AG10803 (cell line): ENCODE results near the gene HSD11B1.
A peak's percentile ranks its signal among the peaks of the same experiment; 100 is the strongest.

ENCODE experiments used
- DNase-seq: peaks from one replicate; pipeline ENCODE4 v3.0.0; 2010; ENCODE audit warnings: low read depth
- H3K4me3 ChIP-seq: 2 replicates; pipeline ENCODE4 v1.5.1; 2011; ENCODE audit warnings: mild to moderate bottlenecking, low read length, control low read depth
- TF ChIP-seq, protein P1 (sequence below): conservative IDR thresholded peaks from 2 replicates; pipeline ENCODE4 v1.5.1; 2011; ENCODE audit warnings: mild to moderate bottlenecking, low read length, control low read depth, inconsistent platforms

HSD11B1 gene

DNA sequence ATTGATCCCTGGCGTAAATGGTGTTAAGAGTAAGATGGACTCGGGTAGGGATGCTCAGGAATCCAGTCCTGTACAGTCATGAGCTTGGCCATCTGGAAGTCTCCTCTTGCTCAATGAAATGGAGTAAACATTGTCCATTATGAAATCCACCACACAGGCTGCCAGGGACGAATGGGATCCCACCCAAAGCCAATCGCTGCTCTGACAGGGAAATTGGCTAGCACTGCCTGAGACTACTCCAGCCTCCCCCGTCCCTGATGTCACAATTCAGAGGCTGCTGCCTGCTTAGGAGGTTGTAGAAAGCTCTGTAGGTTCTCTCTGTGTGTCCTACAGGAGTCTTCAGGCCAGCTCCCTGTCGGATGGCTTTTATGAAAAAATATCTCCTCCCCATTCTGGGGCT lies at the start of gene HSD11B1:
HSD11B1 (plus strand) TSS at position 263 of the 400 bp plus-strand sequence; CDS start at position 360, 97 bp downstream.
- DNase-seq: peak; percentile 94
- TF ChIP-seq, protein P1, sequence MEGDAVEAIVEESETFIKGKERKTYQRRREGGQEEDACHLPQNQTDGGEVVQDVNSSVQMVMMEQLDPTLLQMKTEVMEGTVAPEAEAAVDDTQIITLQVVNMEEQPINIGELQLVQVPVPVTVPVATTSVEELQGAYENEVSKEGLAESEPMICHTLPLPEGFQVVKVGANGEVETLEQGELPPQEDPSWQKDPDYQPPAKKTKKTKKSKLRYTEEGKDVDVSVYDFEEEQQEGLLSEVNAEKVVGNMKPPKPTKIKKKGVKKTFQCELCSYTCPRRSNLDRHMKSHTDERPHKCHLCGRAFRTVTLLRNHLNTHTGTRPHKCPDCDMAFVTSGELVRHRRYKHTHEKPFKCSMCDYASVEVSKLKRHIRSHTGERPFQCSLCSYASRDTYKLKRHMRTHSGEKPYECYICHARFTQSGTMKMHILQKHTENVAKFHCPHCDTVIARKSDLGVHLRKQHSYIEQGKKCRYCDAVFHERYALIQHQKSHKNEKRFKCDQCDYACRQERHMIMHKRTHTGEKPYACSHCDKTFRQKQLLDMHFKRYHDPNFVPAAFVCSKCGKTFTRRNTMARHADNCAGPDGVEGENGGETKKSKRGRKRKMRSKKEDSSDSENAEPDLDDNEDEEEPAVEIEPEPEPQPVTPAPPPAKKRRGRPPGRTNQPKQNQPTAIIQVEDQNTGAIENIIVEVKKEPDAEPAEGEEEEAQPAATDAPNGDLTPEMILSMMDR: no peak
- no peak within 1 kb of the TSS for H3K4me3 ChIP-seq

DNA sequence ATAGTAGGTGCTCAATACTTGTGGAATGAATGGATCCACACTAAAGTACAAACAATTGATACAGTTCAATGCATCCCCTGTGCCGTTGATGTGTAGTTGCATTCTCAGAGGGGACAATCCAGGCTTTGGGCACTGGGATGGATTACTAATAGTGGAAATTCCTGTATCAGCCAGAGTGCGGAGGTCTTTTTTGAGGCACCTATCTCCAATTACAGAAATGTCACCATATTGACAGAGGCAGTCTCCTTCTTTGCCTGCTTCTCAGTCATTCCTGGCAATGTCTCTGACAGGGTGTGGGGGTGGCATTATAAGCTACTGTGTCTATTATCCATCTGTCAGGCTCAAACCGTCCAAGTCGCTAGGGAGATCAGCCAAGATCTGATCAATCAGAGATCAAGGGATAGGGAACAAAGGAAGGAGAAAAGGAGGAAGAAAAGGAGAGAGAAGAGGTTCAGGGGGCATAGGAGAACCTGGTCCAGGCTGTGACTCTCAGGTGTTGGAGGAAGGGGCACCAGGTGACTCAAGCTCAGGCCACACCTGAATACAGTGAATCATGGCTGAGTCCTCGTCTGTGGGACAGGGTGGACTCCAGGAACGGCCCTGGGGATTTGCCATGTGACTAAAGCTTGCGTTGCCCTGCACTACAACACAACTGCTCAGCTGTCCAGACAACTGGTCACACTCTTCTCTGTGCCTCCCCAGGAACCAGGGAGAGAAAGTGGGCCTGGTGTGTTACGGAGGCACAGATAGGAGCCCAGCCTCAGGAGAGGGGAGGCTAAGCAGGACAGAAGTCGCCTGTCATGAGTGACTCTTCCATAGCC lies 49.0 kb upstream of the HSD11B1 start:
- H3K4me3 ChIP-seq: no peak overlapping the region
- TF ChIP-seq, protein P1: no peak
- no peak for DNase-seq

DNA sequence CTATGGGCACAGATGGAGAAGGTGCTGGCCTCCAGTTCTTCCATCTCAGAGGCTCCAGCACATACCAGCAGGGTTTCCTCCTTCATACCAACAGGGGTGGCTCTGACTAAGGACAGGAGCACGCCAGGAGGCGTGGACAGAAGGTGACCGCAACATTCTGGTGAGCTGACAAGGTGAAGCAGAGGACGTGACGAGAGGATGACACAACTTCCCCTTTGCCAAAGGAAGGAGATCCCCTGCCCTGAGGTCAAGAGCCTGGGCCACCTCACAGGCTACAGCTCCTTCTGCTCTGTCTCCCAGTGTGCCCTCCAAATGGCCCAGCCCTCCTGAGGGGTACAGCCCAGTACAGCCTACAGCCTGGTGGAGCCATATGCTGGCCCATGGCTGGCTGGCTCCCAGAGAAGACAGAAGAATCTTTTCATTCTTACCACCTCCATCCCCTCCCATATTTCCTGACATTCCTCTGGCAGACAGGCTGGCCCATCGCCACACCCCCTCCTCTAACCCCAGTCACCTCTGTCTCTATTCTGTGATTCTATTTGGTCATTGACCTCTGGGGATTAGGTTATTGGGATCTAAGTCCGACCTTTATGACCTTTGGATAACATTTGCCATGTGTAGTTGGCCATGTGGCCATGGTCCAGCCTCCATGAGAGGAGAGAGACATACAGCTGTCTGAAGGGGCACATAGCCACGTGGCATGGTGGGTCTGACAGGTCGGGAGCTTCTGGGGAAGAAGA lies 47.3 kb upstream of the HSD11B1 start:
- H3K4me3 ChIP-seq: no peak overlapping the region
- TF ChIP-seq, protein P1: no peak
- peak; percentile 79 for DNase-seq

DNA sequence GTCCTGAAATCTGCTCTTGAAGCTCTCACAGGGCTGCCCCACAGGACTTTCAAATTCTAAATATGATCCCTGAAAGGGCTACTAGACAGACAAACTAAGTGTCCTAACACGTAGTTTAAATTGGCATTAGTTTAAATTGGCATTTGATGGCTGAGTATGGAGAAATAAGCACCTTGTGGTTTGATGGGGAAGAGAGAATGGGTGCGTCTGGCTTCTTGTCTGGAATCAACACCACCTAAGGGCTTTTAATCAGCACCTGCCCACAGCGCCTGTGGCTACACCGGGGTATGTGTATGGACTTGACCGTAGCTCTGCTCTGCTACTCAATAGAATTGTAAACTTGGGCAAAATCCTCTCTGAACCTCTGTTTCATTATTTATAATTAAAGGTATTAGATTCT lies 46.7 kb upstream of the HSD11B1 start:
- TF ChIP-seq, protein P1: no peak
- no peak overlapping the region for H3K4me3 ChIP-seq
- DNase-seq: no peak

DNA sequence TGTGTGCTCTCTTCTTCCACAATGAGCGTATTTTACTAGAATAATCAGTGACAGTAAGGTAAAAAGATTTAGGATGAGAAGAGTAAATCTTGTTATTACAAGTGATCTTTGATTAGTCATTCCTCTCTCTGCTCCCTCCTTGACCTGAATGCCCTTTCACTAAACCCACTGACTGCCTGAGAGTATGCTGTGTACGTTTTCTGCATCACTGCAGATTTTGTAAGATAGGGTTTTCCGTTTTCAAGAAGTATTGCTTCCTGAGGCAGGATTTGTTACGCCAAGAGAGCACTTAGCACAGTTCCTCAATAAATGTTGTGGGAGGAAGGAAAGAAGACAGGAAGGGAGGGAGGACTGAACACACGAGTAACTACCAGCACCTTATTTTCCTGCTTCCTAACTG lies 44.7 kb upstream of the HSD11B1 start:
- TF ChIP-seq, protein P1: no peak
- peak; percentile 20 for DNase-seq
- H3K4me3 ChIP-seq: no peak overlapping the region

DNA sequence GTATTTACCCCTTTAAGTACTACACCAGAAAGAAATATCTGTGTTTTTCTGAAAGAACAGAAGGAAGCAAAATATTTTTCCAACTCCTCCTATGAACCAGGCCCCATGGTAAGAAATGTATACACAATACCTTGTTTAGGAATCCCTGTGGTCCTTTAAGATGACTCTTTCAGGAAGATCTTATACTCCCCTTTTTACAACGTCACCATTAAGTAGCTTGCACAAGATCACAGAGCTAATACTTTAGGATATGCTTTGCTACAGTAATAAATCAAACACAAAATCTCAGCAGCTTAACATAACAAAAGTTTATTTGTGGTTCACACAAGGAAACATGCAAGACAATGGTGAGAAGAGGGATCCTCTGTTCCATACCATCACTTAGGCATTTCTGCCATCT lies 43.6 kb upstream of the HSD11B1 start:
- no peak for DNase-seq
- TF ChIP-seq, protein P1: no peak
- no peak overlapping the region for H3K4me3 ChIP-seq
